GM10248 (cell line): ENCODE measurements around the gene SLC4A11.

Experiments
- CTCF ChIA-PET: fragments of 300-600 bp; sonication (Branson Sonifier 250); formaldehyde crosslinking; extraction: SDS; loops from one replicate; lab custom pipeline; 2021; ENCODE audit warnings: antibody characterized with exemption; lab: Yijun Ruan, JAX
- POLR2A ChIA-PET: fragments of 350-650 bp; sonication (Branson Sonifier 250); formaldehyde crosslinking; extraction: SDS; loops from one replicate; lab custom pipeline; 2020; ENCODE audit warnings: antibody characterized with exemption; lab: Yijun Ruan, JAX
- DNase-seq: peaks from one replicate; pipeline ENCODE4 v3.0.0; 2012; ENCODE audit errors: extremely low spot score
- CTCF ChIP-seq: IDR thresholded peaks from 2 replicates; pipeline ENCODE4 v1.5.1; 2012; ENCODE audit warnings: mild to moderate bottlenecking, low read depth; ENCODE audit errors: extremely low read depth, missing control alignments, control extremely low read depth

Gene SLC4A11

GRCh38 chr20:3181270-3181669 is 57.7 kb downstream of the SLC4A11 start:
- ChIA-PET CTCF (no interaction called here), POLR2A (no interaction called here)

GRCh38 chr20:3180319-3180718 is 58.7 kb downstream of the SLC4A11 start:
- TF ChIP-seq CTCF: no peak
- DNase-seq: no peak
- POLR2A ChIA-PET: no interaction called here
- CTCF ChIA-PET: no interaction called here

More at GRCh38 chr20:3181270-3181669, 57.7 kb downstream of the SLC4A11 start:
- TF ChIP-seq CTCF: no peak
- no peak for DNase-seq

- CTCF ChIA-PET: interaction anchor here (1.1 kb wide), 1 partner anchor 71 kb away, joined by 4 read pairs; no protein-coding TSS in a partner anchor
- TF ChIP-seq CTCF: no peak
- POLR2A ChIA-PET: no interaction called here
- DNase-seq: no peak
These were observed 61.1 kb downstream of the SLC4A11 start for GRCh38 chr20:3177746-3178485.
